GM19438 (cell line): ENCODE results near the gene CACNA1C.
"Not testable (repeated sequence)": the region's sequence is repeated elsewhere in the genome, so short reads cannot be mapped to it uniquely, and the experiment has no call there.

Experiments used
- ATAC-seq: cut with Tn5 transposase; IDR thresholded peaks from one replicate; pipeline ENCODE4 v1.9.1; 2021; ENCODE audit warnings: low read depth; ENCODE audit not compliant: unreplicated experiment

Gene CACNA1C

DNA sequence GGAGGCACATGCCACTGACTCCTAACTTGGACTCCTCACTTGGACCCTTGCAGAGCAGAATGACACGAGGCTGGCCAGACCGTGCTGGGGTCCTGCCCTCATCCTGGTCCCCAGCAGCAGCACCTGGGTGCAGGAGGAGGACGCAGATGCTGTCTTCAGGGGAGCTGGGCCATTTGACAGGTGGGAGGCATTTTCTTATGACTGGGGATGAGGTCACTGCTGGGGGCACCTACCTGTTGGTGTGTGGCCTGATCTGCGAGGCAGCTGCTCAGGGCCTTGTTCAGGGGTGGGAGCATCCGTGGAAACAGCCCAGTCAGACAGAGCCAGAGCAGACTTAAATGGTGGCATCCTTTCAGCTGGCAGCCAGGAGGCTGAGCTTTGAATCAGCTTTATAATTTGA, 57.3 kb downstream of the CACNA1C start:
- ATAC-seq = no peak

DNA sequence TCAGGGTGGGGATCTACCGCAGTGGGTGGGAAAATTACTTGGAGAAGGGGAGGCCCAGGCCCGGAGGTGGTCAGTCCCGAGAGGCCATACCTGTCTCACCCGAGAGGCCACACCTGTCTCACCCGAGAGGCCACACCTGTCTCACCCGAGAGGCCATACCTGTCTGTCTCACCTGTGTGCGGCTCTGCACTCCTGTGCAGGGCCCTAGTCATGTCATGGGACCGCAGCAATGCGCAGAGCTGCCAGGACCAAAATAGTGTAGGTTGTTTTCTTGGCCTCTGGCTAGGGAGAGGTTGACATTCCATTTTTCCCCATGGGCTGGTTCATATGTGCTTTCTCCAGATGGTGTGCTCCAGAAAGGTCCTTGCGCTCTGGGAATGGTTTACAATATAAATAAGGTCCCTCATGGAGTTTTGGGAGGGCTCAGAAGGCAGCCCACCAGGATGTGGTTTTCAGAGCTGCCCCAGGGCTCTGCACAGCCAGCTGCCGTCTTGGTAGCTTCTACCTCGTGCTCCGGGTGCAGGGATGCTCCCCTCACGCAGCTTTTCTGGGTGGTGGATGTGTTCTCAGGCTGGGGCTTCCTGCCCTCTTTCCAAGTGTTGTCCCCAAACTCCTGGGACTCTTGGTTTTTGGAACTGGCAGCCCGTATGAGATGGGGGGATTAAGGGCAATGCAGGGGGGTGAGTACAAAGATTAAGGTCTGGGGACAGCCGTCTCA, 58.2 kb downstream of the CACNA1C start:
- ATAC-seq = no peak

DNA sequence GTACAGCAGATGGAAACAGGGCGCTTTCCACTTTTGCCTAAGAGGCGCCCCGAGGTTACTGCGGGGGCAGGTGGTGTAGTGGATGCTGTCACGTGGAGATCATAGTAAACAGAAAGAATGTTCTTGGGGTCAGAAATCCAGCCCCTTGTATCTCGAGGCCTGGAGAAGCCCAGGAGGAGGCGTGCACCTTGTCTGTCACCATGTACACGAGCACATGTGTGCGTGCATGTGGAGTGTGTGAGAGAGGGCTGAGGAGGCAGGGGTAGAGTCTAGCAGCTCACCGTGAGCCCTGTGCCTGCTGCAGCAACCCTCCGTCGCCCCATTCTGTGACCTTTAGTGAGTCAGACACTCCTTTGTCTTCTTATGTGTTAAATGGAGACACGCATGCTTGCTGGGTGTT, 59.0 kb downstream of the CACNA1C start:
- ATAC-seq = no peak

- no peak for ATAC-seq
Observed at GRCh38 chr12:2112401-2112800, 59.6 kb downstream of the CACNA1C start.

DNA sequence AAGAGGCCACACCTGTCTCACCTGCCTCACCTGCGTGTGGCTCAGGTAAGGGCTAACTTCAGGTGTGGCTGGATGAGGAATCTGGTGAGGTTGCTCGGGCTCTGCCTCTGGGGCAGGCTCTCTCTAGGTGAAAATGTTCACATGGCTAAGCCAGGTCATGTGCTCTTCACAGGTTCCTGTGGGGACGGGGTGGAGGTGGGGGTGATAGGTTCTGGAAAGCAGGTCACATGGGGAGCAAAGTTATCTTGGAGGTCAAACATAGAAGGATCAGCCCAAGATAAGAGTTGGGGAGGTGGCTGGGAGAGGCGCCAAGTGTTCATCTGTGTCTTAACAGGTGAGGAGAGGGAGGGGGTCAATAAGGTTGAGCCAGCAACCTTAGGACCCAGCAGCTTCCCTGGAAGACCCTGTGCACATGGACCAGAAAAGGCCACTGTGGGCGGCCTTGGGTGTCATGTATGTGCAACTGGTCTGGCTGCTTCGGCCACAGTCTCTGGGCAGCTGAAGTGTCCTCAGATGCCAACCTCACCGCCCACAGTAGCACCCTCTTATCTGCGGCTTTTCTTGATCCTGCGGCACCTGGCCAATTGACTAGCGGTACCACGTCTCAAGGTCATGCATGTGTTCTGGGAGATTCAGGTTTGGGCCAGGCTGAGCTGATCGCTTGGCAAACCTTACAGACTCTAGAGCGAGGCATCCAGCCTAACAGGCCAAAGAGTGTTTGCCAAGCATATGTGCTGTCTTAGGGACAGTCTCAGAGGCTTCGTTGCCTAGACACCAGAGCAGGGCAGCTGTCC, 60.5 kb downstream of the CACNA1C start:
- no peak for ATAC-seq

- ATAC-seq = no peak
Observed at GRCh38 chr12:2114071-2114470, 61.3 kb downstream of the CACNA1C start.

DNA sequence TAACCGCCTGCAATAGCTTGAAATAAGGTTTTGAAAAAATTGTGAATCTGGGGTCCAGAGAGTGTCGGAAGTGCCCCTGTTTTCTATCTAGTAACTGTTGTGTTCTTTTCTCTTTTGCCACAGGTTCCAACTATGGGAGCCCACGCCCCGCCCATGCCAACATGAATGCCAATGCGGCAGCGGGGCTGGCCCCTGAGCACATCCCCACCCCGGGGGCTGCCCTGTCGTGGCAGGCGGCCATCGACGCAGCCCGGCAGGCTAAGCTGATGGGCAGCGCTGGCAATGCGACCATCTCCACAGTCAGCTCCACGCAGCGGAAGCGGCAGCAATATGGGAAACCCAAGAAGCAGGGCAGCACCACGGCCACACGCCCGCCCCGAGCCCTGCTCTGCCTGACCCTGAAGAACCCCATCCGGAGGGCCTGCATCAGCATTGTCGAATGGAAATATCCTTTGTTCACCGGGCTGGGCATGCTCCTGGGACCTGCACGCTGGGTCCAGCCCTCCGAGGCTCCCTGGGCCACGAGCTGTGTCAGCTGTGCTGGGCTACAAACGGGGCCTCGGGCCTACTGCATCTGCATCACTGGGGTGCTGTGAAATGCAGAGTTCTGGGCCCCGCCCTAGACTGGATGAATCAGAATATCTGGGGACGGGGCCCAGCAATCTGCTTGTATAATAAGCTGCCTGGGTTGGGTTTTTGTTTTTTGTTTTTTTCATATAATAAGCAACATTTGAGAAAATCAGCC, 62.5 kb downstream of the CACNA1C start:
- no peak for ATAC-seq

- no peak for ATAC-seq
Observed at GRCh38 chr12:2117541-2117940, 64.8 kb downstream of the CACNA1C start.

DNA sequence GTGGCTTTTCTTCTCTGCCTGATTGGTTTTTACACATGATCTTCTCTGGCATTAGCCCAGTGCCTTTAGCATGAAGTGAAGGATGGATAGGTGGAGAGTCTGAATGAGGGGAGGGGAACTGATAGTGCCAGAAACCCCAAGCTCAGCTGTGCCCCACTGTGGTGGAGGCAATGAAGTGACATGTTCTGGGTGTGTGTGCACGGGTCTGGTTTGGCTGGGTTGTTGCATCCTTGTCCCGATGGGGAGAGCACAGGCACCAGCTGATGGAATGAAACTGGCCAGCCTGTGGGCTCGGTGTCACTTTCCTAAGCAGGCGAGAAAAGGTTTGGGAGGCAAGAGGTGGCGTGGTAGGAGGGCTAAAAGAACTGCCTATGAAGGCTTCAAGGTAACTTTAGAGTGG, 65.3 kb downstream of the CACNA1C start:
- no peak for ATAC-seq

DNA sequence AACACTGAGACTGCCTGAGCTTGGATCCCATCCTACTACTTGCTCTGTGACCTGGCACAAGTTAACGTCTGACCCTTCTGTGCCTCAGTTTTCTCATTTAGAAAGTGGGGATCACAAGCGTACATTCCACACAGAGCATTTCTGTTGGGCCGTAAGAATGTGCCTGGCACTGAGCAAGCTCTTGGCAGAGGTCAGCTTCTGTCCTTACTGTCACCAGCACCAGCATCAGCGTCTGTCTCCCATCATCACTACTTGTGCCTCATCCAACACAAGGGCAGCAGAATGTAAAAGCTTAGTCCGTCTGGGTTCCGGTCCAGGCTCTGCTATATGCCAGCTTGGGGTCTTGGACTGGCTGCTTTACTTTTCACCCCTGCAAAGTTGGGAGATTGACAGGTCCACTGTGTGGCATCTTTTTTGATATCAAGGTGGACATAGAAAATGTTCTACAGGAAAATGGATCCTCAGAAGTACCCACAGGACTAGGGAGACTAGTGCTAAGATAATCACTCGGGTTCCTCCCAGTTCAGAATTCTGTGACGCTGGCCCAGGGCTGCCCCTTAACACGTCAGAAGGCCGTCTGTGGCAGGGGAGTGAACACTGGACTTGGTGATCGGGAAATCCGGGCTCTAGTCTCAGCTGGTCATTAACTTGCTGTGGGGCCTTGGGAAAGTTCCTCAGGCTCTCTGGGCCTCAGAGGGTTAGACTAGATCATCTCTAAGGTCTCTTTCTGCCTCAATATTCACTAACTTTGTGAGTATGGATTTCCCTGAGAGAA, 65.9 kb downstream of the CACNA1C start:
- no peak for ATAC-seq

GRCh38 chr12:2119266-2119665, 66.5 kb downstream of the CACNA1C start:
- ATAC-seq = no peak

DNA sequence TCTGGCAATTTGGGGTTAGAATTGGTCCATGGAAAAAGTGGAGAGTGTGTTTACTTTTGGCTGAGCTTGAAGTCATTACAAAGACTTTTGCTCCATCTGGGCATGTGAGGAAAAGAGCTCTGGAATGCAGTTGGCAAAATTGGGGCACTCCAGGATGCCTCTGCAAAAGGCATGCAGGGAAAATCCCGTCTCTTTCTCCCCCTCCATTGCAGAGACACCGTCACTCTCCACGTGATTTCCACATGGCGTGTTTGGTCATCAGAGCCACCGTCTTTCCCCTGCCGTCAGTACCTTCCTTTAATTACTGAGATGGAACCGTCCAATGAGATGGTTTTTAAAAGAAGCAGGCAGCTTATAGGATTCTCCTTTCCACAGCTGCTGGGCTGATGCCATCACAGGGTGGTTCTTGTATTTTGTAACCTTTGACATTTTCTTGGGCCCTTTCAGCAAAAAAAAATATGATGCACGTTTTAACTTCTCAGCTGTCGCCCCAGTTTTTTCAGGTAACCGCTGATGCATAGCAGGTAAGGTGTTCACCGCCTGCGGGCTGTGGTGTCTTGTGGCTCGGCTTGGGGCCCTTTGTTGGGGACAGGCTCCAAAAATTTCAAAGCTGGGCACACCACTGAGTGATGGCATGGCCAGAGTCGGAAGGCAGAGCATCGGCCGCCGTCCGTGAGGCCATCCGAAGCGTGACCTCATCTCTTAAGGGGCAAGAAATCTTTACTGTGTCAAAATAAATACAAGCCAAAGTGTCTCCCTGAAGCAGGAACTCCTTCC, 68.4 kb downstream of the CACNA1C start:
- no peak for ATAC-seq

DNA sequence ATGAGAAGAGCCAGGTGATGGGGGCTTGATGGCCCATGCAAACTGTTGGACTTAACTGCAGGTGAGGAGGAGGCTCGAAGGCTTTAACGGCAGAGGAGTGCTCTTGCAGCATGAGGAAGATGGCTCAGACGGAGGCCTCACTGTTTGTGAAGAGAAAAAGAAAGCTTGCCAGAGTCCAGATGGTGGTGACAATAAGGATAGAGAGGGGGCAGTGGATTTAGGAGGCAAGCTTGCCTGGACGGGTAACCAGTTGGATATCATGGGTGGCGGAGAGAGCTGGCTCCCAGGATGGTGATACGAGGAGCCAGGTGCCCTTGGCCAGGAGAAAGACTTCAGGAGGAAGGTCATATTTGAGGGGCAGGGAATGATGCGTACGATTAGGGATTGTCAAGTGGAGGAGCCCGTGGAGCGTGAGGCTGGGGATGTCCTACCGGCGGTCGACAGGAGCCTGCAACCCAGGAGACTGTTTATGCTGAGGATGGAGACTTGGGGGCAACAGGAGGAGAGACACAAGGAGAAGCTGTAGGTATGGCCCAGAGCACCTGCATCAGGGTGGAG, 71.8 kb downstream of the CACNA1C start:
- ATAC-seq = no peak

DNA sequence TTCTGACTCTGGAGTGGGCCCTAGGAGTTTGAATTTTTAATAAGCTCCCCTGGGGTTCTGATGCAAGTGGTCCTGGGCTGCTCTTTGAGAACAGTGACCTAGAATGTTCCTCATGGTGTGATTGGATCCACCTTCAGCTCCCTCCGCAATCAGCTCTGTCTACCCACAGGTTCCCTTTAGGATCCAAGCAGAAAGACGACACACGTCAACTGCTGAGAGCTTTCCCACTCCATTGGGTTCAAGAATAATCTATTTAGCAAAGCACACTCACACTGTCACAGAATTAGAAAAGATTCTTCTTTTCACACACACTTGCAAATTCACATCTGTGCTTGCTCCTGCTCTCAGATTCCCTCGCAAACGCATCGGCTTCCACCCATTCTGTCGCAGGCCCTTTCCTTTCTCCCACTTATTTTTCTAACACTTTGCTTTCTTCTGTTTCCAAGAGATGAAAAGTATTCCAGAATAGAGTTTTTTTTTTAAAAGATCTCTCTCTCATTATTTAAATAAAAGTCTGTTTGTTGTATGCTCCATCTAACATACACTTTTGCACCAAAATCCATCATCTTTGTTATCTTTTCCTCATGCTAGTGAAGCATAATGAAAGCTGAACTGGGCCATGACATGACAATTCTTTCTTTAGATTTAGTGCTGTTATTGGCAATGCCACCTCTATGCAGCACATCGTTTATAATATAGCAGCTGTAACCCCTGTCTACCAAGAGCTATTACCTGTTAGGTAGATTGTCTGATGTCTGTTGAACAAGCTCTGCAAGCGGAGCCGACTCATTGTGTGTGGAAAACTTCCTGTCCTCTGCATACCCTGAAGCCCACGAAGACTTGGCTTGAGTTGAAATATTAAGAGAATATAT, 73.1 kb downstream of the CACNA1C start:
- ATAC-seq = no peak

GRCh38 chr12:2126676-2127406, 74.1 kb downstream of the CACNA1C start:
- no peak for ATAC-seq

DNA sequence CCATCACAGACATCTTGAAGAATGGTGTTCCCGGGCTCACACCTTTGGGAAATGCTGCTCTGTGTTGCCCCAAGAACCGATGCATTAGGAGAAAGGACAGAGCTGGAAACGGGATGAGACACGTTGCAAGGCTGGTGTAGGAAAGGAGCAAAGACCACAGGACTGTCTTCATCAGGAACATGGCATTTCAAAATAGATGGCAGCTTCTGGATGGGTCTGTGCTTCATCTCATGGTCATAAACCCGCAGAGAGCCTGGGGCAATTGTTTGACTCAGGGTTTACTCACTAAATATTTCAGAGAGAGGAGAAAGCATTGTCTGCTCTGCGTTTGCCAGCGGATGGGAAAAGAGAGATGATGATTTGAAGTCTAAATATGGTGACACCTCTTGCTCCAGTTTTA, 76.3 kb downstream of the CACNA1C start:
- no peak for ATAC-seq

DNA sequence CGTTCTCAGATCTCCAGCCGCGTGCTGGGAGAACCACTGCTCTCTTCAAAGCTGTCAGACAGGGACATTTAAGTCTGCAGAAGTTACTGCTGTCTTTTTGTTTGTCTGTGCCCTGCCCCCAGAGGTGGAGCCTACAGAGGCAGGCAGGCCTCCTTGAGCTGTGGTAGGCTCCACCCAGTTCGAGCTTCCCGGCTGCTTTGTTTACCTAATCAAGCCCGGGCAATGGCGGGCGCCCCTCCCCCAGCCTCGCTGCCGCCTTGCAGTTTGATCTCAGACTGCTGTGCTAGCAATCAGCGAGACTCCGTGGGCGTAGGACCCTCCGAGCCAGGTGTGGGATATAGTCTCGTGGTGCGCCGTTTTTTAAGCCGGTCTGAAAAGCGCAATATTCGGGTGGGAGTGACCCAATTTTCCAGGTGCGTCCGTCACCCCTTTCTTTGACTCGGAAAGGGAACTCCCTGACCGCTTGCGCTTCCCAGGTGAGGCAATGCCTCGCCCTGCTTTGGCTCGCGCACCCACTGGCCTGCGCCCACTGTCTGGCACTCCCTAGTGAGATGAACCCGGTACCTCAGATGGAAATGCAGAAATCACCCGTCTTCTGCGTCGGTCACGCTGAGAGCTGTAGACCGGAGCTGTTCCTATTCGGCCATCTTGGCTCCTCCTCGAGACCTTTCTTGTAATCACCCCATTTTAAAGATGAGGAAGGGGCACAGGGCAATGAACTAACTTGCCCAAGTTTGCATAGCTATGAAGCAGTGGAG, 83.1 kb downstream of the CACNA1C start:
- not testable (repeated sequence) for ATAC-seq
